PC-9 (cell line): ENCODE data around the gene MYO7B.

Source experiments
- CTCF ChIP-seq: fragments of 200-600 bp; sonication (generic); conservative IDR thresholded peaks from 2 replicates; pipeline ENCODE4 v1.6.1; 2017; ENCODE audit warnings: mixed run types, antibody characterized with exemption, mild to moderate bottlenecking, moderate library complexity
- EZH2 ChIP-seq: fragments of 200-600 bp; sonication (generic); IDR thresholded peaks from 2 replicates; pipeline ENCODE4 v1.8.0; 2017; ENCODE audit warnings: antibody characterized with exemption, low read depth

GRCh38 chr2:127535422-127535901 lies at the start of gene MYO7B:
- TF ChIP-seq CTCF, result no peak
- TF ChIP-seq EZH2, result no peak
